Left renal cortex interstitium (tissue), 4 donors: Measurements from ENCODE around the gene RIPOR2. TPM values are rescaled to one million over a fixed set of nuclear protein-coding genes. Genes with fewer than 3 reads are reported as not detected.
A peak's percentile ranks its signal among the peaks of the same experiment; 100 is the strongest.
"Not testable (repeated sequence)": the region's sequence is repeated elsewhere in the genome, so short reads cannot be mapped to it uniquely, and the experiment has no call there.

Experiments
- DNase-seq, 4 donors: peaks; one replicate each; pipeline ENCODE4 v3.0.0-alpha.2; 2013; ENCODE audit warnings: low read depth in 4 of 4, low spot score in 2 of 4, missing footprints in 1 of 4
- polyA plus RNA-seq, 4 donors: library from polyadenylated mRNA; unstranded; fragments of 120-200 nt; gene quantifications; one replicate each; pipeline ENCODE4 v1.2.1, GENCODE V29; 2013; ENCODE audit not compliant: insufficient read length in 4 of 4

The RIPOR2 gene
- polyA plus RNA-seq, 4 donors: 6.0 to 8.8 (median 7.1) TPM

DNA sequence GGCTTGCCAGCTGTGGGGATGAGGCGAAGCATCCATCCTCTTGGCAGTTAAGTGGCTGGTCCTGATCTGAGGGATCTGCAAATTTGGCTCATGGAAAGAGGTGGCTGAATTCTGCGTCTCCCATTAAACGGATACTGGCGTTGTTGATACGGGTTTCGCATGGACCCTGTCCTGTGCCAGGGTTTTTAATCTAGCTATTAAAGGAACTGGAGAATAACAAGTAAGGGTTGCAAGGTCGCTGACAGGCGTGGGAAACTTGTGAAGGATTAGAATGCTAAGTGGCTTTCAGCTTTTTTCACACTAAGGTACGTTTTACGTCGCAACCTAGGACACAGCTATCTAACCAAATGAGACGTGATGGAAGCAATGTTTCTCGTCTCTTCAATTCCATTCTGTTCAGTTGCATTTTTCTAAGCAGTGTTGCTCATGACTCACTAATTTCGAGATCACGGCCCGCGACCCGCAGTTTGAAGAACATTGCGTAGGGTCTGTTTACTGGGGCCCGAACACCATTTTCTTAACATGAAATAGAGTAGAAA is 160.2 kb downstream of the RIPOR2 start:
- DNase-seq: peak in 2 of 4 donors; percentile 18 to 64

DNA sequence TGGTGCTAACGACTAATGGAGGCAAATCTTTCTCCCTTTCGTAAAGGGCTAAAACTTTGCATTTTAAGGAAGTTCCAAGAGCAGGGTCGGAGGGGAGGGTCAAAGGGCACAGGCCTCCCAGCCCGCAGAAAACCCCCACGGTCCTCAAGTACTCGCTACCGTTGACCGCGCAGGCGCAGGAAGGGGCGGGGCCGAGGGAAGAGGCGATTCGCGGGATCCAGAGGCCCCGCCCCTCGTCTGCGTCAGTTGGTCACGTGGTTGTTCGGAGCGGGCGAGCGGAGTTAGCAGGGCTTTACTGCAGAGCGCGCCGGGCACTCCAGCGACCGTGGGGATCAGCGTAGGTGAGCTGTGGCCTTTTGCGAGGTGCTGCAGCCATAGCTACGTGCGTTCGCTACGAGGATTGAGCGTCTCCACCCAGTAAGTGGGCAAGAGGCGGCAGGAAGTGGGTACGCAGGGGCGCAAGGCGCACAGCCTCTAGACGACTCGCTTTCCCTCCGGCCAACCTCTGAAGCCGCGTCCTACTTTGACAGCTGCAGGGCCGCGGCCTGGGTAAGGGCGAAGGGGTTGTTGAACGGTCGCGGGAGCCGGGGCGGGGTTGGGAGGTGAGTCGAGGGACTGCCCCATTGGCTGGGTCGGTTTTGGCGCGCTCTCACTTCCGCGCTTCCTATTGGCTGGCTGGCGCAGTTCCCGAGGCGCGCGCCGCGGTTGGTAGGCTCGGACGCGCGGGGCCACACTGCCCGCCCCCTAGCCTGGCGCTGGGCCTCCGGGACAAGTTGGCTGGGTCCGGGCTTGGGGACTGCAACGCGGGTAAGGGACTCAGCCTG is 160.9 kb downstream of the RIPOR2 start, which contains the start of gene GMNN:
TSS of gene GMNN (plus strand) at position 242 of the 824 bp plus-strand sequence. CDS start 2,310 bp downstream, outside the sequence.
- DNase-seq: peak; percentile 90 to 97 (median 94)

DNA sequence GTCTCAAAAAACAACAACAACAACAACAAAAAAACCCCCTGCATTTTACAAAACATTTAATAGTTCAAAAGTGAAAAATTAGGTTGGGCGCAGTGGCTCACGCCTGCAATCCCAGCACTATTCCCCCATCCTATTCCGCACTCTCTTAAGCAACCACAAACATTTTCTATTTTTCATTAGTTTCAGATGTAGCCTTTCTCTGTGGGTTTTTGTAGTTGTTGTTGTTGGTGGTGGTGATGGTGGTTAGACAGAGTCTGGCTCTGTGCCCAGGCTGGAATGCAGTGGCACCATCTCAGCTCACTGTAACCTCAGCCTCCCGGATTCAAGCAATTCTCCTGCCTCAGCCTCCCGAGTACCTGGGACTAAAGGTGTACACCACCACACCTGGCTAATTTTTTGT is 167.4 kb downstream of the RIPOR2 start:
- no peak for DNase-seq

DNA sequence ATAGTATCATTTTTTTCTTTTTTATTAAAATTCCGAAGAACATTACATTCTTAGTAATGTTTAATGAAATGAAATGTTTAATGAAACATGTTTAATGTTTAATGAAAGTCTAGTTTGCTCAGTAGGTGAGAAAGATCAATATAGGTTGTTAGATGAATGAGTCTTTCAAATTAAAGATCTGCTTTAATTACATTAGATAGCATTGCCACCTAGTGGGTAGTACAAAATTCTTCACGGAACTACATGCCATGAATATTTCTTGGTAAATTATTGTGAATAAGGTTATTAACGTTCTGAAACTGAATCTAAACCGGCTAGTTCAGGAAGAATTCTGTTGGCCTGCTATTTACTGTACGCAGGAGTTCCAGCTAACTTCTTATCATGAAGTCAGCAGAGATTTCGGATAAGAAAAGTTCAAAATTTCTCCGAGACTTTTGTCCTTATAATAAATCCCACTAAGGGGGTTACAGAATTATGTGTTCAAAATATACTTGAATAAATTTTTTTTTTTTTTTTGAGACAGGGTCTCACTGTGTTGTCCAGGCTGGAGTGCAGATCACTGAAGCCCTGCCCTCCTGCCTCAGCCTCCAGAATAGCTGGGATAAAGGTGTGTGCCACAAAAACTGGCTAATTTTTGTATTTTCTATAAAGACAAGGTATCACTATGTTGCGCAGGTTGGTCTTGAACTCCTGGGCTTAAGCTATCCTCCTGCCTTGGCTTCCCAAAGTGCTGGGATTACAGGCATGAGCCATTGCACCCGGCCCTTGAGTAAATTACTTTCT is 168.9 kb downstream of the RIPOR2 start:
- no peak for DNase-seq

DNA sequence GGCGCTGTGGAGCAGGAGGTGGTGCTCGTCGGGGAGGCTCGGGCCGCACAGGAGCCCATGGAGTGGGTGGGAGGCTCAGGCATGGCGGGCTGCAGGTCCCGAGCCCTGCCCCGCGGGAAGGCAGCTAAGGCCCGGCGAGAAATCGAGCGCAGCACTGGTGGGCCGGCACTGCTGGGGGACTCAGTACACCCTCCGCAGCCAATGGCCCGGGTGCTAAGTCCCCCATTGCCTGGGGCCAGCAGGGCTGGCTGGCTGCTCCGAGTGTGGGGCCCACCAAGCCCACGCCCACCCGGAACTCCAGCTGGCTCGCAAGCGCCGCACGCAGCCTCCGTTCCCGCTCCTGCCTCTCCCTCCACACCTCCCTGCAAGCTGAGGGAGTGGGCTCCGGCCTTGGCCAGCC is 169.8 kb downstream of the RIPOR2 start:
- DNase-seq: not testable (repeated sequence)

DNA sequence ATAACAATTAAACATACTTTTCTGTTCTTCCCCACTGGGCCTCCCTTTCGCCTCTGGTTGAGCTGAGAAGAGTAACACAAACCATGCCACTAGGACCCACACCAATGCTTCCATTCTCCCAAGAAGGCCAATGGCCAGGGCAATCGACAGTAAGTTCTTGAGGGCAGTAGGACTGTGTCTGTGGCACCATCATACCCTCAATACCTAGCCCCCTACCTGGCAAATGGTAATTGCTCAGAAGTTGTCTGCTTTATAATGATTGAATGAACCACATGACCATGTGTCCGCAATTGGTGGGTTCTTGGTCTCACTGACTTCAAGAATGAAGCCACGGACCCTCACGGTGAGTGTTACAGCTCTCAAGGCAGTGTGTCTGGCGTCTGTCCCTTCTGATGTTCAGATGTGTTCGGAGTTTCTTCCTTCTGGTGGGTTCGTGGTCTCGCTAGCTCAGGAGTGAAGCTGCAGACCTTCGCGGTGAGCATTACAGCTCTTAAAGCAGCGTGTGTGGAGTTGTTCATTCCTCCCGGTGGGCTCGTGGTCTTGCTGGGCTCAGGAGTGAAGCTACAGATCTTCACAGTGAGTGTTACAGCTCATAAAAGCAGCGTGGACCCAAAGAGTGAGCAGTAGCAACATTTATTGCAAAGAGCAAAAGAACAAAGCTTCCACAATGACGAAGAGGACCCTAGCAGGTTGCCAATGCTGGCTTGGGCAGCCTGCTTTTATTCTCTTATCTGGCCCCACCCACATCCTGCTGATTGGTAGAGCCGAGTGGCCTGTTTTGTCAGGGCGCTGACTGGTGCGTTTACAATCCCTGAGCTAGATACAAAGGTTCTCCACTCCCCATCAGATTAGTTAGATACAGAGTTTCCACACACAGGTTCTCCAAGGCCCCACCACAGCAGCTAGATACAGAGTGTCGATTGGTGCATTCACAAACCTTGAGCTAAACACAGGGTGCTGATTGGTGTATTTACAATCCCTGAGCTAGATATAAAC is 170.6 kb downstream of the RIPOR2 start:
- not testable (repeated sequence) for DNase-seq

DNA sequence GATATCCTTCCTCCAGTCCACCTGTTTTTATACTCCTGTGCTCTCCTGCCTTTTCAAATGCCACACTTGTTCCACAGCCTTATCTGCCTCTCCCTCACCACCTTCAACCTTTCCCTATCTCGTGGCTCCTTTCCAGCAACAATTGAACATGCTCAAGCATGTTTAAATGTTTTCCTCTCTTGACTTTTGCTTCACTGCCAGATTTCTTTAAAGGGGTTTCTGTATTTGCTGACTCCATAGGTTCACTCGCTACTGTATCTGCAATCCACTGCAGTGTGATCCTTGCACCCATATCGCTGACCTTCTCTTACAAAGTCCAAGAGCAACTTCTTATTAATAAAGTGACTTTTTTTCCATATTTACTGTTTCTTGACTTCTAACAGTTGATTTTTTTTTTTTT is 172.2 kb downstream of the RIPOR2 start:
- DNase-seq: no peak

DNA sequence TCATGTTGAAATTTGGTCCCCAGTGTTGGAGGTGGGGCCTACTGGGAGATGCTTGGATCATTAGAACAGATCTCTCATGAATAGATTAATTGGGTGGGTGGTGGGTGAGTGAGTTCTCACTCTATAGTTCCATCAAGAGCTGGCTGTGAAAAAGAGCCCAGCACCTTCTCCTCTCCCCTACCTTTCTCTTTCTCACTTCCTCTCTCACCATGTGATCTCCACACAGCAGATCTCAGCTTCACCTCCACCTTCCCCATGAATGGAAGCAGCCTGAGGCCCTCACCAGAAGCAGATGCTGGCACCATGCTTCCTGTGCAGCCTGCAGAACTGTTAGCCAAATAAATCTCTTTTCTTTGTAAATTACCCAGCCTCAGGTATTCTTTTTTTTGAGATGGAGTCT is 173.9 kb downstream of the RIPOR2 start:
- DNase-seq: no peak

DNA sequence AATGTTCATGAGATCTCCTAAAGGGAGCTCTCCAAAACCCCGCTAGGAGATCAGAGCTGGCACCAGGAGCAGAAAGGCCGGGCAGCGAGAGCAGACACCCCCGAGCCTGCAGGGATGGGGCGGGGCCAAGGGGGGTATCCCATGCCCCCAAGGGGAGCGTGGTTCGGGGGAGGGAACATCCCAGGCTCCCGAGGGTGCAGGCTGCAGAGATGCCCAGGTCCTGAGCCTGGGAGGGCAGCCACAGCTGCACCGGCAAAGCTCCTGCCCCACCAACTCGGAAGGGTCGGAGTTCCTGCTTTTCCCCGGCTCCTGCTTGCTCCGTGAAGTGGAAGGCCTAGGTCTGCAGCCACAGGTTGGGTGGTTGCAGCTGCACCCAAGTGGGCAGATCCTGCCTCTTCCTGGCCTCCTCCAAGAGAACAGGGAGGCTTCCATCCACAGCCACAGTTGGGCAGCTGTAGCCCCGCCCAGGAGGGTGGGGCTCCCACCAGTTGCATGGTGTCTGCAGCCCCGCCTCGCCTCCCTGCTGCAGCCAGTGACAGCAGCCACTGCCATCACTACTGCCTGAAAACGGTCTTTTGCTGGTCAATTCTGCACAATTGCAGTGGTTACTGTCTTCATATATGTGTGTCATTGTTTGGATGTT is 174.4 kb downstream of the RIPOR2 start:
- DNase-seq: no peak

DNA sequence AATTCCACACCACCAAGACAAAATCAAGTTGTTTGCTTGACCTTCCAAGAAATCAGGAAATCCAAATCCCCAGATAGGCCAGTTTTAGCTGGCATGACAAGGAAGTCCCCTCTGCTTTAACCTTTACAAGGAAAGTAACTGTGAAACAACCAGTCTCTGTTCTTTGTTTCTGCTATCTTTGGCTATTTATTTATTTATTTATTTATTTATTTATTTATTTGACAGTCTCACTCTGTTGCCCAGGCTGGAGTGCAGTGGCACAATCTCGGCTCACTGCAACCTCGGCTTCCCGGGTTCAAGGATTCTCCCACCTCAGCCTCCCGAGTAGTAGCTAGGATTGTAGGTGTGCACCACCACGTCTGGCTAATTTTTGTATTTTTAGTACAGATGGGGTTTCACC is 175.6 kb downstream of the RIPOR2 start:
- no peak for DNase-seq

DNA sequence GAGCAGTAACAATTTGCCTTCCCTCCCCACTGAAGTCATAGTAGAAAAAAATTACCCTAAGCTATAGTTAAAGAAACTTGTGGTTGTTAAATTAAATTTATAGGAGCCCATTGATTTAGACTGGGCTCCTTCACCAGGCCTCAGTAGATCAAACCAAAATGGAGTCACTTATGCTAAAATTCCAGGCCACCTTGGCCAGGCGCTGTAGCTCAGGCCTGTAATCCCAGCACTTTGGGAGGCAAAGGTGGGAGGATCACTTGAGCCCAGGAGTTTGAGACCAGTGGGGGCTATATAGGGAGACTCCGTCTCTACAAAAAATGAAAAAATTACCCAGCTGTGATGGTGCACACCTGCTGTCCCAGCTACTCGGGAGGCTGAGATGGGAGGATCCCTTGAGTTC is 176.0 kb downstream of the RIPOR2 start:
- DNase-seq: no peak

DNA sequence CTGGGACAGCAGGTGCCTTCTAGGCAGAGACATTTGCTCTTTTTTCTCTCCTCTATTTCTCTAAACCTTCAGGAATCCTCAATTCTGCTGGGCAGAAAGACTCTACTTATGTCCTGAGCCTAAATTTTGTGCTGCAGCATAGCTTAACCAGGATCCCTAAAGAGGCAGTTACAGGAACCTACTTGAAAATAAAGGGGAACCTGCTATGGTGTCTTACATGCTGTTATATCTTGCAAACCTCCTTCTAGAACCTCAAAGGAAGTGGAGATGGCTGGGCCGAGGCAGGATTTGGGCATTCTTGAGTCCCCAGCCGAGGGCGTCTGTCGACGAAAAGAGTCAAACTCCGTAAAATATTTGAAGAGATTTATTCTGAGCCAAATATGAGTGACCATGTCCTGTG is 178.1 kb downstream of the RIPOR2 start:
- DNase-seq: no peak

DNA sequence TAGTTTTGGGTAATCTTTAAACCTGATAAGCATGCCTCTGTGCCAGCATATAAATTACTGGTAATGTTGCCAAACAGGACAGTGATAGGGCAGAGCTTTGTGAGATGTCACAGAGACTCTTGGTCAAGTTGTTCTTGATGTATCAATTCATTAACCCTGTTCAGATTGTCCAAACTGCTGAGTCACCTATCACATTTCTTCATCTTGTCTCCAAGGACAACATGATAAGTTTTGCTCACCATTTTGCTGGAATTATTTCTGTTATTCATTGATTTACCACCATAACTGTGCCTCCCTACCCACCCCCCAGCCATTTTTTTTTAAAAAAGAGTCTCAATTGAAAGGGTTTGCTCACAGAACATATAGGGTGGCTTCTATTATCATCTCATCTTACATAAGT is 180.5 kb downstream of the RIPOR2 start:
- DNase-seq: no peak

DNA sequence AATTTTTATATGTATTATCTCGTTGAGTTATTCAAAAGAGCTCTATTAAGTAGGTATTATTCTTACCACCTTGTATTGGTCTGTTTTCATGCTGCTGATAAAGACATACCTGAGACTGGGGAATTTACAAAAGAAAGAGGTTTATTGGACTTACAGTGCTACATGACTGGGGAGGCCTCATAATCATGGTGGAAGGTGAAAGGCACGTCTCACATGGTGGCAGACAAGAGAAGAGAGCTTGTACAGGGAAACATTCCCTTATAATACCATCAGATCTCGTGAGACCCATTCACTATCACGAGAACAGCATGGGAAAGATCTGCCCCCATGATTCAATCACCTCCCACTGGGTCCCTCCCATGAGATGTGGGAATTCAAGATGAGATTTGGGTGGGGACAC is 181.4 kb downstream of the RIPOR2 start:
- DNase-seq: not testable (repeated sequence)

Other genes with a start within 250 kb of the RIPOR2 start
- gene C6orf62, start 216.8 kb downstream of the RIPOR2 start, polyA plus RNA-seq: 100 to 1,000 TPM; 120 to 148 (median 140) TPM
- 10 to 100 TPM; 51.8 to 67.4 (median 56.1) TPM for gene GMNN, start 161.0 kb downstream of the RIPOR2 start, polyA plus RNA-seq
- gene ARMH2, start 137.0 kb downstream of the RIPOR2 start, polyA plus RNA-seq: not detected